Karpas-422 (cell line): ENCODE results near the gene IFNA1. TPM values are rescaled to one million over a fixed set of nuclear protein-coding genes. Genes with fewer than 3 reads are reported as not detected.

Experiments used
- DNase-seq: peaks from one replicate; pipeline ENCODE4 v3.0.0-alpha.2; 2015
- H2AFZ ChIP-seq: fragments of 200-600 bp; sonication (generic); 2 replicates; pipeline ENCODE4 v1.6.1; 2014; ENCODE audit warnings: antibody characterized with exemption, low read length, mixed read lengths
- H3K27ac ChIP-seq: fragments of 200-600 bp; sonication (generic); 2 replicates; pipeline ENCODE4 v1.5.1; 2014; ENCODE audit warnings: mild to moderate bottlenecking, low read length, moderate library complexity
- H3K27me3 ChIP-seq: fragments of 200-600 bp; sonication (generic); 2 replicates; pipeline ENCODE4 v1.6.1; 2014; ENCODE audit warnings: low read length, mixed read lengths
- H3K36me3 ChIP-seq: fragments of 200-600 bp; sonication (generic); 2 replicates; pipeline ENCODE4 v1.6.1; 2014; ENCODE audit warnings: low read length, mixed read lengths; ENCODE audit not compliant: insufficient read depth
- H3K4me1 ChIP-seq: fragments of 200-600 bp; sonication (generic); 2 replicates; pipeline ENCODE4 v1.6.1; 2014; ENCODE audit warnings: mild to moderate bottlenecking, low read length, mixed read lengths
- H3K4me2 ChIP-seq: fragments of 200-600 bp; sonication (generic); 2 replicates; pipeline ENCODE4 v1.6.1; 2014; ENCODE audit warnings: low read length, low read depth, mild to moderate bottlenecking; ENCODE audit not compliant: poor library complexity, severe bottlenecking
- H3K4me3 ChIP-seq: fragments of 200-600 bp; sonication (generic); 2 replicates; pipeline ENCODE4 v1.5.1; 2014; ENCODE audit warnings: mild to moderate bottlenecking, antibody characterized with exemption, low read length, mixed read lengths
- H3K79me2 ChIP-seq: fragments of 200-600 bp; sonication (generic); 2 replicates; pipeline ENCODE4 v1.6.1; 2014; ENCODE audit warnings: mild to moderate bottlenecking, low read length, mixed read lengths
- H3K9ac ChIP-seq: fragments of 200-600 bp; sonication (generic); 2 replicates; pipeline ENCODE4 v1.6.0; 2014; ENCODE audit warnings: low read length
- H3K9me2 ChIP-seq: fragments of 200-600 bp; sonication (generic), shearing (Covaris generic); replicated peaks from 2 replicates; pipeline ENCODE4 v1.6.0; 2014; ENCODE audit warnings: mild to moderate bottlenecking, low read length, moderate library complexity; ENCODE audit not compliant: insufficient read depth
- H3K9me3 ChIP-seq: fragments of 300-700, 200-600 bp; sonication (generic); 2 replicates; pipeline ENCODE4 v1.6.1; 2014; ENCODE audit warnings: low read length, mixed read lengths
- H4K20me1 ChIP-seq: fragments of 200-600 bp; sonication (generic); 2 replicates; pipeline ENCODE4 v1.6.1; 2014; ENCODE audit warnings: mild to moderate bottlenecking, antibody characterized with exemption, low read length, low read depth; ENCODE audit not compliant: insufficient read depth
- total RNA-seq: library from RNA; depleted of rRNA; stranded (reverse); fragments of >200 nt; shearing (Covaris generic); gene quantifications from 2 replicates; pipeline ENCODE4 v1.2.3, GENCODE V29; 2014; ENCODE audit warnings: low replicate concordance; rRNA removed

Gene IFNA1
- total RNA-seq, 1 experiment from 2014 or later, result not detected

- Histone ChIP-seq H4K20me1 (no peaks in the 10 kb centered on the region), H3K4me2 (no peak within 1 kb of the TSS), H3K27me3 (no peaks in the 10 kb centered on the region), H3K36me3 (no peaks in the 10 kb centered on the region), H3K9ac (no peak within 1 kb of the TSS), H2AFZ (no peak within 1 kb of the TSS), H3K9me3 (no peaks in the 10 kb centered on the region), H3K27ac (no peak within 1 kb of the TSS), H3K4me1 (no peaks in the 10 kb centered on the region), H3K9me2 (no peaks in the 10 kb centered on the region), H3K79me2 (no peaks in the 10 kb centered on the region), H3K4me3 (no peak within 1 kb of the TSS)
- no peak for DNase-seq
Observed at GRCh38 chr9:21482213-21482612, 42.0 kb downstream of the IFNA1 start, which contains the start of gene IFNE. Gene IFNE (minus strand): TSS chr9:21482313. CDS start chr9:21481694, 619 bp downstream.

Other genes with a start within 250 kb of the IFNA1 start
- gene IFNA7, start 238.2 kb upstream of the IFNA1 start, total RNA-seq, result not detected in 2 replicates
- gene IFNA10, start 233.3 kb upstream of the IFNA1 start, total RNA-seq, result not detected in 2 replicates
- gene IFNA16, start 223.1 kb upstream of the IFNA1 start, total RNA-seq, result not detected in 2 replicates
- gene IFNA17, start 212.2 kb upstream of the IFNA1 start, total RNA-seq, result not detected in 2 replicates
- gene IFNA14, start 200.4 kb upstream of the IFNA1 start, total RNA-seq, result not detected in 2 replicates
- not detected in 2 replicates for gene IFNA5, start 135.1 kb upstream of the IFNA1 start, total RNA-seq
- gene KLHL9, start 105.0 kb upstream of the IFNA1 start, total RNA-seq, result 14.0 and 21.2 TPM in 2 replicates
- gene IFNA6, start 89.6 kb upstream of the IFNA1 start, total RNA-seq, result not detected in 2 replicates
- not detected in 2 replicates for gene IFNA13, start 72.4 kb upstream of the IFNA1 start, total RNA-seq
- gene IFNA2, start 55.0 kb upstream of the IFNA1 start, total RNA-seq, result not detected in 2 replicates
- gene IFNA8, start 31.3 kb upstream of the IFNA1 start, total RNA-seq, result not detected in 2 replicates
- gene IFNE, start 41.9 kb downstream of the IFNA1 start, total RNA-seq, result not detected in 2 replicates